HG03175 (cell line): Measurements from ENCODE around the gene ZSWIM1.
"Not testable (repeated sequence)": the region's sequence is repeated elsewhere in the genome, so short reads cannot be mapped to it uniquely, and the experiment has no call there.

Source experiments
- ATAC-seq: cut with Tn5 transposase; IDR thresholded peaks from one replicate; pipeline ENCODE4 v1.9.1; 2021; ENCODE audit warnings: mild to moderate bottlenecking, moderate library complexity; ENCODE audit not compliant: unreplicated experiment

The ZSWIM1 gene

DNA sequence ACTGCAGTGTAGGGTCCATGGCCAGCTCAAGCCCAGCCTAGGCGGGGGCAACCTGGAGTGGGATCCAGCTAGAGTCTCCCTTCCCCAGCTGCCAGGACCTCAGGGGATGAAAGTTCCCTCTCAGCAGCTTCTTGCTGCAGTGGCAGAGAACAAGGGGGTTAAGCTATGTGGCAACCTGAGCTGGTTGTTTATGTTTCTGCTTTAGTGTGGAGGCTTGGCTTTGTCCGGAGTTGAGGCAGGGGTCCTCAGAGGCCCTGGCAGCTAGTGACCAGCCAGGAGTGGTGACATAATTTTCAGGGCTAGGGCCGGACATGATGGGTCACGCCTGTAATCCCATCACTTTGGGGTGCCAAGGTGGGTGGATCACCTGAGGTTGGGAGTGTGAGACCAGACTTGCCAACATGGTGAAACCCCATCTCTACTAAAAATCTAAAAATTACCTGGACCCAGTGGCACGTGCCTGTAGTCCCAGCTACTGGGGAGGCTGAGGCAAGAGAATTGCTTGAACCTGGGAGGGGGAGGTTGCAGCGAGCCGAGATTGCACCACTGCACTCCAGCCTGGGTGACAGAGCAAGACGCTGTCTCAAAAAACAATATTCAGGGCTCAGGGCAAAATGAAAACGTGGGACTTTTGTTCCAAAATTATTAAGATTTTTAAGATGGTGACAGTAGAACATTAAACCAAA, 44.9 kb downstream of the ZSWIM1 start:
- ATAC-seq: no peak

DNA sequence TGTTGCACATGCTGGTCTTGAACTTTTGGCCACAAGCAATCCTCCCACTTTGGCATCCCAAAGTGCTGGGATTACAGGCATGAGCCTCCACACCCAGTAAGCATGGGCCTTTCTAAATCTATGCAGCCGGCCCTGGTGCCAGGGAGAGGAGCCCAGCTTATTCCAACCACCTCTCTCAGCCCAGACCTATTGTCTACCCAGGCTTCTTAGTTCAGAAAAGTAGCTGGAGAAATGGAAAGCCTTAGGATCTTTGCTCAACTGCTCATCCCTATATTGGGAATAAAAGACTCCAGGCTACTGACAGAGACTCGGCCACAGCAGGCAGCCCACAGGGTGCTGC, 45.7 kb downstream of the ZSWIM1 start:
- no peak for ATAC-seq

- ATAC-seq: no peak
Measured at GRCh38 chr20:45927071-45927878, 46.2 kb downstream of the ZSWIM1 start.

DNA sequence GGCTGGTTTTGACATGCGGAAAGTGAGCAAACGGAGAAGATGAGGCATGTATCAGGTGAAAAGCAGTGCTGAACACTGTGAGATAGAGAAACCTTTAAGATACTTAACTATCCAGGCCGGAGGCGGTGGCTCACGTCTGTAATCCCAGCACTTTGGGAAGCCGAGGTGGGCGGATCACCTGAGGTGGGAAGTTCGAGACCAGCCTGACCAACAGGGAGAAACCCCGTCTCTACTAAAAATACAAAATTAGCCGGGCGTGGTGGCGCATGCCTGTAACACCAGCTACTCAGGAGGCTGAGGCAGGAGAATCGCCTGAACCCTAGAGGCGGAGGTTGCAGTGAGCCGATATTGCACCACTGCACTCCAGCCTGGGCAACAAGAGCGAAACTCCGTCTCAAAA, 50.7 kb downstream of the ZSWIM1 start:
- ATAC-seq: not testable (repeated sequence)

DNA sequence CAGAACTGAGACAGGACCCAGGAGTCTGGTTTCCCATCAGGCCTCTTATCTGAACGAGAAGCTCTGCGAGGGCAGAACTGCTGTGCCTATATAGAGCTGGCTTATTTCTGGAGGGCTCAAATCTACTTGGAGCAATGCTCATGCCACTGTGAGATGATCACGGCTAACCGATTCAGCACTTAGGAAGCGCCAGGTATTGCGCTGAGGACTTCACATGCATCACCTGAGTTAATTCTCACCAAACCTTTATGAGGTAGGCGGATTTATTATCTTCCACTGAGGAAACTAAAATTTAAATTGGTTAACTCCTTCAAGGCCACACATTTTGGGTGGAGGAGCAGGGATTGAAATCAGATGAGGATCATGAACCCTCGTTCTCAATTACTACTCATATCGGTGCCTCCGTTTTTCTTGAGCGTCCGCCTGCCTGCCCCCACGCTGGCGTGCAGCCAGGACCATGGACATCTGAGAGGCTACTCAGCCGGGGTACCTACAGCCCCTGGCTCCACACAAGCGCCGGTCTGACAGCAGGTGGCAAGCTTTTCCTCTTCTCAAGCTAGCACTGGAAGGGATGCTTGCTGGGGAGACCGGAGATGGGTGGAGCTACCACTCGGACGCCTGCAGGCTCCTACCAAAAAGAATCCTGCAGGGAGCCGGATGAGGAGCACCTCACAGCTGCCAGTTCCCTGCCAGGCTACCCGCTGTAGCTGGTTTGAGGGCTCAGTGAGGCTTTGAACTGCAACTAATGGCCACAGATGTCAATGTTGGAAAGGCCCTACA, 52.4 kb downstream of the ZSWIM1 start:
- no peak for ATAC-seq

- ATAC-seq: peak; percentile 23
Measured at GRCh38 chr20:45934046-45934585, 53.1 kb downstream of the ZSWIM1 start.
